ENCODE results near the gene CD27.
"Not testable (repeated sequence)": the region's sequence is repeated elsewhere in the genome, so short reads cannot be mapped to it uniquely, and the experiment has no call there.

The CD27 gene

DNA sequence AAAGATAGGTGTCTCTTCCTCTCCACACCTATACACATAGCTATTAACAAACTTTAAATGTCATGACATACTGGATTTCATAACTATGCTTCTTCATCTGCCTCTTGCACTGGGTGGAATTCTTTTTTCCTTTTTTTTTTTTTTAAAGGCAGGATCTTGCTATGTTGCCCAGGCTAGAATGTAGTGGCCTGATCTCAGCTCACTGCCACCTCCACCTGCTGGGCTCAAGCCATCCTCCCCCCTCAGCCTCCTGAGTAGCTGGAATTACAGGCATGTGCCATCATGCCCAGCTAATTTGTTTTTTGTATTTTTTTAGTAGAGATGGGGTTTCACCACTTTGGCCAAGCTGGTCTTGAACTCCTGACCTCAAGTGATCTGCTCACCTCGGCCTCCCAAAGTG is 43.5 kb downstream of the CD27 start:
- DNase-seq (ENCODE audit: low read depth in 2 of 2), result no peak

DNA sequence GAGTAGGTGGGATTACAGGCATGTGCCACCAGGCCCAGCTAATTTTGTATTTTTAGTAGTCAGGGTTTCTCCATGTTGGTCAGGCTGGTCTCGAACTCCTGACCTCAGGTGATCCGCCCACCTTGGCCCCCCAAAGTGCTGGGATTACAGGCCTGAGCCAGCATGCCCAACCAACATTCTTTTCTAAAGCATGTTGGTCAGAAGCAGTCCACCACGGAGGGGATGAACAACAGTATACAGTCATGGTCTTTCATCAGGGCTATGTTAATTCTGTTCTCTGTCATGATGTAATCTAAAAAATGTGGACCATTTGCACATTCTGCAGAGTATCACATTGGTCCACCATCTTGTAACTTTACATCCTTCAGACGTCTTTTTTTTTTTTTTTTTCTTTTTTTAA is 44.7 kb downstream of the CD27 start:
- no peak for DNase-seq (ENCODE audit: low read depth in 2 of 2)

DNA sequence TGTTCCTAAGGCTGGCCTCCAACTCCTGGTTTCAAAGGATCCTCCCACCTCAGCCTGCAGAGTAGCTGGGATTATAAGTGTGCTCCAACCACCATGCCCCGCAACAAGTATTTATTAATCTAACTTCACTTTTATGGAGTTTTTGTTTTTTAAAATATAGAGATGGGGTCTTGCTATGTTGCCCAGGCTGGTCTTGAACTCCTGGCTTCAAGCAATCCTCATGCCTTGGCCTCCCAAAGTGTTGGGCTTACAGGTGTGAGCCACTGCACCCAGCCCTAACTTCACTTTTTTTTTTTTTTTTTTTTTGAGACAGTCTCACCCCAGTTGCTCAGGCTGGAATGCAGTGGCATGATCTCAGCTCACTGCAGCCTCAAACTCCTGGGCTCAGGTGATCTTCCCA is 45.9 kb downstream of the CD27 start:
- not testable (repeated sequence) for DNase-seq (ENCODE audit: low read depth in 2 of 2)

DNA sequence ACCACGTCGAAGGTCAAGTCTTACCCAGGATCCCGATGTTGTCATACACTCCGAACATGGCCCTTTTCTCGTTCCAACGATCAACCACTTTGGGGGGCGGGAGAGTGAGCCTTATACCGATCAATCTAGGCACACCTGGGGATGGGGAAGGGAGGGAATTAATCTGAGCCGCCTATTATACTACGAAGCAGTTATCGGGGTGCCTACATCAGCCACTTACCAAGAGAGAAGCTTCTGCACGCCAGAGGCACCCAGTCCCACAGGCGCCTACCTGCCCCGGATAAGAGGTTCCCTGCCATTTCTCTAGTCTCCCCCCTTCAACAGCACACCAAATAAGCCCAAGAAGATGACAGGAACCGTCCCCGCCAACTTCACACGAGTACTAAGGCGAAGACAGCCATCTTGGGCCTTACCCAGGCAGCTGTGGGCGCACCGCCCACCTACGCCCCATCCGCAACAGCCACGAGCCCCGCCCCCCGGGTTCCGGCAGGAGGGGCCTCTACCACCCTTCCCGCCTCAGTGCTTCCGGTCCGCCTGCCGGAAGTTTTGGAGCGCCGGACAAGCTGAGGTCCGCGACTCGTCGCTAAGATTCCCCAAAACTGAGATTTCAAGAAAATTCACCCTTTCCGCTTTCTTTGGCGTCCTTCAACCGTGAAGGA is 48.2 kb downstream of the CD27 start, which contains the start of gene MRPL51:
TSS of gene MRPL51 (minus strand) at position 425 of the 659 bp plus-strand sequence. CDS start at position 299, 126 bp downstream.
- peak; percentile 88 to 95 for DNase-seq (ENCODE audit: low read depth in 2 of 2)

DNA sequence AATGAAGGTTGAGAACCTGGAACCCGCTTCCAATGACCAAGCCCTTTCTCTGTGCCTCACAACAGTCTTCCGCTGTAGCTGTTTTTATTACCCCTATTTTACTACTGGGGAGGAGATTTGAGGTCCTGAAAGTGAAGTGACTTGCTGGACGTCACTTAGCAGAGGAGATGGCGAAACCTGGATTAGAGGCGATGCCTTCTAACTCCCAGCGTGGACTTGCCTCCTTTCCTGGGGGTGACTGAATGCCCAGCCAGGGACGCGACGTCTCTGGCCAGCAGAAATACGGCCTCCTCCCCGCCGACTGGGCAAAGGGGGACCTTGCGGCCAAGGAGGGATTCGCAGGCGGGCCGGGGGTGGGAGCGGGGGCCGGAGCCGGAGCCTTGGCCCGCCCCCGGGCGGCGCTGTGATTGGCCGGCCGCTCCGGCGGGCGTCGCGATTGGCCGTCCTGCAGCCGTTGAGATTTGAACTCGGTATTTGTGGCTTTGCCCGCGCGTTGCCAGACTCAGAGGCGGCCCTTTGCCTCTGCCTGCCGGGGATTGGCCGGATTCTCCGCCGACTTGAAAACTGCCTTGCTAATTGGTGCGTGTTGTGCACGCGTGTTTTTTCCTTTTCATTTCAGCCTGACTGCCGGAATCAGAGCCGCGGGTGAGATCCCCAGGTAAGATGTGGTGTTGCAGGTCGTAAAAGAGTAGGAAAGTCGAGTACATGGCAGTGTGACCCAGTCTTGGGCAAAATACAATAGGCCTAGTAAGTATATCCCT is 48.9 kb downstream of the CD27 start, which contains the start of gene NCAPD2:
TSS of gene NCAPD2 (plus strand) at position 606 of the 761 bp plus-strand sequence. CDS start 997 bp downstream, outside the sequence.
- peak; percentile 89 to 90 for DNase-seq (ENCODE audit: low read depth in 2 of 2)

DNA sequence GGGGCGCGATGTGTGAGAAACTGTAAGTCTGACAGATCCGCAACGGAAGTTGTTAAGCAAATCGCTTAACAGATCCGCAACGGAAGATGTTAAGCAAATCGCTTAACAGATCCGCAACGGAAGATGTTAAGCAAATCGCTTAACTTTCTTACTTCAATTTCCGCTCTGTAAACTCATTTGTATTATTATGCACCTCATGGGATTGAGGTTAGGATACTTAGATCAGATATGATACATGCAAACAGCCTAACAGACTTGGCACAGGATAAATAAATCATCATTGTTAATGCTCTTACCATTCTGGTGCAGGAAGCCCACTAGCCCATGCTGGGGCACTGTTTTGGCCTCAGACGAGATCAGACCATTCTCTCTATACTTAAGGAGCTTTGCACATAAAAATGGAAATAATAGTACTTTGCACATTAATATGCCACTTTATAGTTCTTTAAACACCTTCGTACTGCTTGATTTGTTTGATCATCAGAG is 49.5 kb downstream of the CD27 start:
- no peak for DNase-seq (ENCODE audit: low read depth in 2 of 2)

DNA sequence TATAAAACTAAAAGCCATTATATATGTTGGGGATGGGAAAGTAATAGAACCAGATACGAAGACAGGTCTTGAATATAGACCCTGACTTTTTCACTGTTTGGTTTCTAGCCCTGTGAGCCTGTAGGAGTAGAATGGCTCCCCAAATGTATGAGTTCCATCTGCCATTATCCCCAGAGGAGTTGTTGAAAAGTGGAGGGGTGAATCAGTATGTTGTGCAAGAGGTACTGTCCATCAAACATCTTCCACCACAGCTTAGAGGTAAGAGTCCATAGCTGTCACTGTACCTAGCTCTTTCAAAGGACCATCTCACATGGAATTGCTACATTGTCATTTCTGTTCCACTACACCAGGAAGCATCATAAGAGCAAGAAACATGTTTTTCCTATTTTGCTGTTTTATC is 50.2 kb downstream of the CD27 start:
- no peak for DNase-seq (ENCODE audit: low read depth in 2 of 2)

DNA sequence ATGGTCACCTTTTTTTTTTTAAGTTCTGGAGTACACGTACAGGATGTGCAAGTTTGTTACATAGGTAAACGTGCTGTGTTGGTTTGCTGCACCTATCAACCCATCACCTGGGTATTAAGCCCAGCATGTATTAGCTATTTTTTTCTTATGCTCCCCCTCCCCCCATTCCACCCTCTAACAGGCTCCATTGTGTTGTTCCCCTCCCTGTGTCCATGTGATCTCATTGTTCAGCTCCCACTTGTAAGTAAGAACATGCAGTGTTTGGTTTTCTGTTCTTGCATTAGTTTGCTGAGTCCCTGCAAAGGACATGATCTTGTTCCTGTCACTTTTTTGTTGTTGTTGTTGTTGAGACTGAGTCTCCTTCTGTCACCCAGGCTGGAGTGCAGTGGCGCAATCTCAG is 52.5 kb downstream of the CD27 start:
- DNase-seq (ENCODE audit: low read depth in 2 of 2), result not testable (repeated sequence)

DNA sequence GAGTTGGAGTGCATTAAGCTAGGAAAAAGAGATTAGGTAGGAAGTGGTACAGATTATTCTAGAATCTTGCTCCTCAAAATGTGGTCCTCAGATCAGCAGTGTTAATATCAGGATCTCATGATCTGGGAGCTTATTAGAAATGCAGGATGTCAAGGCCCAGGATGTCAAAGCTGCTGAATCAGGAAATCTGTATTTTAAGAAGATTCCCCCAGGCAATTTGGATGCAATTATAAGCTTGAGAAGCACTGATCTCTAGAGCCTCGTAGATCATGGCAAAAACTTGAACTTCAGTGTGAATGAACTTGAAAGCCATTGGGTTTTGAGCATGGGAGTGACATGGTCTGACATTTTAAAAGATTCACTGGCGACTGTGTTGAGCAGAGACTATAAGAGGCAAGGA is 55.7 kb downstream of the CD27 start:
- DNase-seq (ENCODE audit: low read depth in 2 of 2), result no peak

Data from stimulated activated CD8-positive, alpha-beta memory T cell treated with anti-CD3 and anti-CD28 coated beads, Interleukin-15, amount 100 ng/mL, for 4 hours (primary cell).